Renal cortical epithelial cell (primary cell): ENCODE results near the gene ARHGAP30. TPM values are rescaled to one million over a fixed set of nuclear protein-coding genes. Genes with fewer than 3 reads are reported as not detected.

Experiments used
- DNase-seq: peaks from one replicate; pipeline ENCODE4 v3.0.0-alpha.2; 2011; ENCODE audit warnings: low read depth
- total RNA-seq: library from RNA; depleted of rRNA; stranded (reverse); fragments of >200 nt; gene quantifications from 2 replicates; pipeline ENCODE4 v1.2.3, GENCODE V29; 2014

ARHGAP30 gene
- total RNA-seq, 1 donor from 2014 or later = not detected

- DNase-seq = peak; percentile 33
Measured at GRCh38 chr1:161013131-161013487, 56.6 kb downstream of the ARHGAP30 start.

- DNase-seq = no peak
Measured at GRCh38 chr1:161012420-161012819, 57.3 kb downstream of the ARHGAP30 start.

DNA sequence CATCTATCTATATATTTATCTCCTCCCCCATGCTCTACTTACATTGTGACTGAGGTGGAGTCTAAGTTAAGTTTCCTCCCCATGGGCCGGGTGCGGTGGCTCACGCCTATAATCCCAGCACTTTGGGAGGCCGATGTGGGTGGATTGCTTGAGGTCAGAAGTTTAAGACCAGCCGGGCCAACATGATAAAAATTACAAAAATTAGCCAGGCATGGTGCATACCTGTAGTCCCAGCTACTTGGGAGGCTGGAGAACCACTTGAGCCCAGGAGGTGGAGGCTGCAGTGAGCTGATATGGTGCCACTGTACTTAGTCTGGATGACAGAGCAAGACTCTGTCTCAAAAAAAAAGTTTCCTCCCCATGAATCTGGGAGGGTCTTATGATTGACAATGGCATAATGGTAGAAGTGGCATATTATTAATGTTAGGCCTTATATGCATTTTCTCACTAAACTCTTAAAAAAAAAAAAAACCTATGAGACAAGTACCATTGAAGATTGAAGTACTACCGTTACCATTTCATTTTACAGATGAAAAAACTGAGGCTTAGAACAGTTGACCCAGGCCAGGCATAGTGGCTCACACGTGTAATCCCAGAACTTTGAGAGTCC is 60.0 kb downstream of the ARHGAP30 start:
- no peak for DNase-seq

GRCh38 chr1:161008869-161009510 is 60.7 kb downstream of the ARHGAP30 start:
- DNase-seq = peak; percentile 72

GRCh38 chr1:161007369-161007768 is 62.3 kb downstream of the ARHGAP30 start:
- no peak for DNase-seq

- no peak for DNase-seq
Measured at GRCh38 chr1:161006563-161006962, 63.1 kb downstream of the ARHGAP30 start.

DNA sequence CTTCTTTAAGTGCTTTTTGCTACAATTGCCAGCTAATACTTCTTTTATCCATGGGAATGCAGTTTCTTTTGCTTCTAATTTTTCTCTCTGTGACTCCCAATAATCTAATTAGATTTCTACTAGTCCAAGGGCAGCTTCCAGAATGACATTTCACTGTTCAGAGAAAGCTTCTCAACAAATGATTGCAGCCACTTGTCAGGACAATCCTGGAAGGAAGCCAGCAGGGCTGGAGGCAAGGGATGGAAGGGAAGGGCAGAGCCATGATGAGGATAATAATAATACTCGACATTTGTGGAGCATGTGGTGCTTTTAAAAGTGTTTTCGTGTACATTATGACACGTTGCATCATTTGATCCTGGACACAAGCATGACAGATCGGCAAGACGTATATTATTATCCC is 68.2 kb downstream of the ARHGAP30 start:
- DNase-seq = no peak

DNA sequence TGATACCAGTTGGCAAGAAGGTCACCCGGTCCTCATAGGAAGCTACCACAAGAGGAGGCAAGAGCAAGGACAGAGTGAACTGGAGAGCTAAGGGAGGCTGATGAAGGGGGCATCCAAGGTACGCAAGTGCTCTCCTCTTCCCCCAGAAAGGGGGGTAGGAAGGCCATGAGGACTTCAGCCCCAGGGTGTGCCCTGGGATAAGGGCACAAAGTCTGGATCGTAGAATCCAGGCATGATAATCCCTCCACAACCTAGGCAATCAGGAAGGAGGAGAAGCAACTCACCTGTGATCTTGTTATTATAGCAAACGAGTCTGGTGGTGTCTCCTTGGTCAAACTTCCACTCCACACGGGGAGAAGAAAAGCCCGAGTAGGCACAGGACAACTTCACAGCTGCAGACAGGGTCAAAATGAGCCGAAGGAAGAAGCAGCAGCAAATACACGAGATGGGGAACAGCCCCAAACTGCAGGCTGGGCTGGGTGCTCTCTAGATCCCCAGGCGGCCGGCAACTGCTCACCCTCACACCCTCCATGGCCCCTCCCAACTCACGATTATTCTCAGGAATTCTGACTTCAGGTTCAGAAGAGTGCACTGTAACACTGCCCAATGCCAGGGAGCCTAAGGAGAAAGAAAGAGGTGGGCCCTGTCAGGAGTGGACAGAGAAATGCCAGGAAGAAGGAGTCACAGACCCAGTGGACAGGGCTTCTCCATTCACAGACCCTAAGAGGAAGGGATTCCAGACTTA is 68.8 kb downstream of the ARHGAP30 start:
- no peak for DNase-seq

- no peak for DNase-seq
Measured at GRCh38 chr1:160999376-160999775, 70.3 kb downstream of the ARHGAP30 start.

DNA sequence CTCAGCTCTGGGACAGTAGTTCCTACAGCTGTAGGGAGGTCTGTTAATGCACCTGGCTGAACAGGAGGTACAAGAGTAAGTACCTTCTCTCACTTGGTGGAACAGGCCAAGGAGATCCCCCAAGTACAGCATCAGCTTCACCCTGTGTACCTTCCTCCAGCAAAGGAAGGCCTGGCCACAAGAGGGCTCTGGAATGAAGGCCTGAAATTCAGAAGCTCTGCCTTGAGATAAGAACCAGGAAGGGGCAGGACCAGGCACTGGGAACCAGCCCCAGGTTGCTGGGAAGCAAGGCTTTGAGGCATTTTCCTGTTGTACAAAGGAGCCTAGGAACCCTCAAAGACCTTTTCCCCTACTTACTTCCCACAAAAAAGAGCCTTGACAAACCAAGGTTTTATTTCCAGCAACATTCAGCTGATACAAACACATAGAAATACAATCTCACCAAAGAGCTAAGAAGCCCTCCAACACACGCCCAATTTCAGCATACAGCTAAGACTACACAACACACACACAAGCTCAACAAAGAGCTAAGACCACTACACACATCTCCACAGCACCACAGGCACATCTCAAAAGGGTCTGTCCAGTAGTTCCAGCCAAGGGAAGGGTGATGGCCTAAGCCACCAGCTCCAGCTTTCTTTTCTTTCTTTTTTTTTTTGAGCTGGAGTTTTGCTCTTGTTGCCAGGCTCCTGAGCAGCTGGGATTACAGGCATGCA is 72.2 kb downstream of the ARHGAP30 start:
- DNase-seq = peak; percentile 61

Other genes with a start within 250 kb of the ARHGAP30 start
- not detected in 2 replicates for gene CD244, start 207.0 kb downstream of the ARHGAP30 start, total RNA-seq
- gene ITLN1, start 184.7 kb downstream of the ARHGAP30 start, total RNA-seq = not detected in 2 replicates
- gene ITLN2, start 115.1 kb downstream of the ARHGAP30 start, total RNA-seq = not detected in 2 replicates
- gene F11R, start 48.7 kb downstream of the ARHGAP30 start, total RNA-seq = 145 and 248 TPM in 2 replicates
- gene TSTD1, start 30.9 kb downstream of the ARHGAP30 start, total RNA-seq = 45.1 and 106 TPM in 2 replicates
- 61.1 and 80.9 TPM in 2 replicates for gene USF1, start 23.9 kb downstream of the ARHGAP30 start, total RNA-seq
- gene NECTIN4, start 19.7 kb upstream of the ARHGAP30 start, total RNA-seq = 0.75 and 25.0 TPM in 2 replicates
- gene KLHDC9, start 28.5 kb upstream of the ARHGAP30 start, total RNA-seq = 10.8 and 11.5 TPM in 2 replicates
- 28.7 and 37.1 TPM in 2 replicates for gene PFDN2, start 48.1 kb upstream of the ARHGAP30 start, total RNA-seq
- gene NIT1, start 48.2 kb upstream of the ARHGAP30 start, total RNA-seq = 25.7 and 26.8 TPM in 2 replicates
- gene DEDD, start 62.8 kb upstream of the ARHGAP30 start, total RNA-seq = 18.2 and 34.8 TPM in 2 replicates
- gene UFC1, start 84.1 kb upstream of the ARHGAP30 start, total RNA-seq = 83.5 and 142 TPM in 2 replicates
- 1.7 and 16.2 TPM in 2 replicates for gene USP21, start 89.6 kb upstream of the ARHGAP30 start, total RNA-seq
- 24.9 and 36.8 TPM in 2 replicates for gene PPOX, start 96.5 kb upstream of the ARHGAP30 start, total RNA-seq
- gene B4GALT3, start 107.6 kb upstream of the ARHGAP30 start, total RNA-seq = 16.8 and 25.5 TPM in 2 replicates
- under 0.01 and 0.35 TPM in 2 replicates for gene ADAMTS4, start 129.2 kb upstream of the ARHGAP30 start, total RNA-seq
- 175 and 194 TPM in 2 replicates for gene NDUFS2, start 132.5 kb upstream of the ARHGAP30 start, total RNA-seq
- gene FCER1G, start 145.4 kb upstream of the ARHGAP30 start, total RNA-seq = not detected in 2 replicates
- gene APOA2, start 153.7 kb upstream of the ARHGAP30 start, total RNA-seq = not detected in 2 replicates
- gene TOMM40L, start 156.2 kb upstream of the ARHGAP30 start, total RNA-seq = 16.5 and 17.4 TPM in 2 replicates
- not detected in 2 replicates for gene NR1I3, start 168.3 kb upstream of the ARHGAP30 start, total RNA-seq
- 0.30 TPM in 1 of 2 replicates, not detected in the other for gene PCP4L1, start 188.9 kb upstream of the ARHGAP30 start, total RNA-seq
- gene MPZ, start 240.1 kb upstream of the ARHGAP30 start, total RNA-seq = 0.45 and 1.4 TPM in 2 replicates
- 45.8 and 103 TPM in 2 replicates for gene SDHC, start 244.5 kb upstream of the ARHGAP30 start, total RNA-seq